GM21619 (cell line): Measurements from ENCODE around the gene TSPAN4.

Experiments
- ATAC-seq: cut with Tn5 transposase; IDR thresholded peaks from one replicate; pipeline ENCODE4 v1.9.1; 2021; ENCODE audit not compliant: unreplicated experiment

The TSPAN4 gene

GRCh38 chr11:848380-848931, 5.8 kb downstream of the TSPAN4 start:
- no peak for ATAC-seq

- no peak for ATAC-seq
These were observed 6.6 kb downstream of the TSPAN4 start for GRCh38 chr11:849104-849824.

- ATAC-seq: no peak
These were observed 7.5 kb downstream of the TSPAN4 start for GRCh38 chr11:849951-850774.

- ATAC-seq: no peak
These were observed 8.4 kb downstream of the TSPAN4 start for GRCh38 chr11:850775-851763.

GRCh38 chr11:852762-853161, 10.1 kb downstream of the TSPAN4 start:
- no peak for ATAC-seq

- no peak for ATAC-seq
These were observed 11.2 kb downstream of the TSPAN4 start for GRCh38 chr11:853682-854448.

- no peak for ATAC-seq
These were observed 12.1 kb downstream of the TSPAN4 start for GRCh38 chr11:854601-855329.

GRCh38 chr11:855330-855674, 12.7 kb downstream of the TSPAN4 start:
- ATAC-seq: no peak

- no peak for ATAC-seq
These were observed 13.1 kb downstream of the TSPAN4 start for GRCh38 chr11:855796-856195.

- ATAC-seq: no peak
These were observed 13.7 kb downstream of the TSPAN4 start for GRCh38 chr11:856397-856796.

- no peak for ATAC-seq
These were observed 15.6 kb downstream of the TSPAN4 start for GRCh38 chr11:858053-858761.

GRCh38 chr11:858762-859339, 16.2 kb downstream of the TSPAN4 start:
- no peak for ATAC-seq

- ATAC-seq: no peak
These were observed 16.9 kb downstream of the TSPAN4 start for GRCh38 chr11:859394-860131.

- ATAC-seq: no peak
These were observed 17.8 kb downstream of the TSPAN4 start for GRCh38 chr11:860234-861104.

GRCh38 chr11:861105-861479, 18.4 kb downstream of the TSPAN4 start:
- no peak for ATAC-seq

GRCh38 chr11:862081-862661, 19.5 kb downstream of the TSPAN4 start:
- no peak for ATAC-seq

- ATAC-seq: no peak
These were observed 20.0 kb downstream of the TSPAN4 start for GRCh38 chr11:862696-863022.
